Spleen (tissue), 11 donors: ENCODE measurements around the gene TMEM131. TPM values are rescaled to one million over a fixed set of nuclear protein-coding genes. Genes with fewer than 3 reads are reported as not detected.
A peak's percentile ranks its signal among the peaks of the same experiment; 100 is the strongest.

Experiments
- DNase-seq: peaks from one replicate; pipeline ENCODE4 v3.0.0-alpha.2; 2020
- H3K27ac ChIP-seq, 8 donors: fragments of 200-600 bp; sonication (generic) in 7 of 8; 1 replicate in 4 of 8; 2 replicates in 4 of 8; pipeline versions ENCODE4 v1.5.0 to v1.8.0; 2016 to 2021; ENCODE audit warnings: inconsistent platforms in 4 of 8, mild to moderate bottlenecking in 4 of 8, moderate library complexity in 1 of 8
- H3K27me3 ChIP-seq, 7 donors: fragments of 200-600 bp; sonication (generic) in 6 of 7; replicated peaks in 1 of 7; 1 replicate in 4 of 7; 2 replicates in 3 of 7; pipeline versions ENCODE4 v1.5.0 to v1.8.0; 2016 to 2021; ENCODE audit warnings: inconsistent platforms in 3 of 7, mild to moderate bottlenecking in 1 of 7
- H3K36me3 ChIP-seq, 6 donors: fragments of 200-600 bp; sonication (generic) in 5 of 6; 1 replicate in 4 of 6; 2 replicates in 2 of 6; pipeline versions ENCODE4 v1.5.0 to v1.8.0; 2016 to 2021; ENCODE audit warnings: inconsistent platforms in 2 of 6
- H3K4me1 ChIP-seq, 6 donors: fragments of 200-600 bp; sonication (generic) in 5 of 6; 1 replicate in 3 of 6; 2 replicates in 3 of 6; pipeline versions ENCODE4 v1.5.0 to v1.8.0; 2016 to 2021; ENCODE audit warnings: inconsistent platforms in 3 of 6
- H3K4me3 ChIP-seq, 8 donors: fragments of 200-600 bp; sonication (generic) in 7 of 8; 1 replicate in 4 of 8; 2 replicates in 4 of 8; pipeline versions ENCODE4 v1.5.0 to v1.8.0; 2016 to 2021; ENCODE audit warnings: inconsistent platforms in 4 of 8, mild to moderate bottlenecking in 4 of 8, moderate library complexity in 2 of 8
- H3K9me3 ChIP-seq, 8 donors: fragments of 200-600 bp; sonication (generic) in 7 of 8; 1 replicate in 4 of 8; 2 replicates in 4 of 8; pipeline versions ENCODE4 v1.5.0 to v1.8.0; 2016 to 2021; ENCODE audit warnings: inconsistent platforms in 4 of 8
- CTCF ChIP-seq, 11 experiments: fragments of 200-600 bp in 7 of 11; fragments of 450-650 bp in 4 of 11; sonication (generic) in 4 of 11; IDR thresholded peaks in 8 of 11; conservative IDR thresholded peaks in 3 of 11; 1 replicate in 7 of 11; 2 replicates in 4 of 11; pipeline versions ENCODE4 v1.4.0 to v1.8.0; 2016 to 2021; ENCODE audit warnings: antibody characterized with exemption in 11 of 11, inconsistent platforms in 4 of 11, mild to moderate bottlenecking in 1 of 11
- POLR2A ChIP-seq, 3 donors: fragments of 450-650 bp; IDR thresholded peaks; one replicate each; pipeline ENCODE4 v1.5.1; 2017; ENCODE audit warnings: antibody characterized with exemption in 3 of 3, mild to moderate bottlenecking in 1 of 3
- POLR2AphosphoS5 ChIP-seq, 3 donors: sonication (generic); formaldehyde crosslinking; IDR thresholded peaks; one replicate each; pipeline ENCODE4 v1.5.1; 2017; ENCODE audit warnings: antibody characterized with exemption in 3 of 3
- WGBS, 5 donors: extraction: QIAGEN DNeasy Blood & Tissue Kit in 3 of 5; methylation state at CpG; one replicate each; pipeline versions ENCODE4 v1.1.5 to v1.1.7; 2013 to 2018; 5-methylcytosine and 5-hydroxymethylcytosine counted together
- intact Hi-C: fragments of 100-400 bp; cut with DNase I; formaldehyde crosslinking; loops from one replicate; pipeline ENCODE4 v1.15.0; 2023; ENCODE audit warnings: low total_unique reads
- polyA plus RNA-seq, 3 donors: library from polyadenylated mRNA; stranded (reverse); fragments of 200-250 nt; gene quantifications; one replicate each; pipeline ENCODE4 v1.2.1, GENCODE V29; 2013
- total RNA-seq, 7 donors: library from RNA; depleted of rRNA in 3 of 7; stranded (reverse); fragments of >200 nt in 3 of 7; fragmentation: NEBNext Ultra II Directional in 4 of 7; extraction: Animal tissue kit (Norgen Biotek cat#: 25700) in 4 of 7; gene quantifications; one replicate each; pipeline versions ENCODE4 v1.1.0 to v1.2.1, GENCODE V29; 2016 to 2021
- donor health status: healthy with polysubstance abuse.
- donor health status: DM: no; HTN: no; CAD: no; lungs with moderate emphysema.
- donor health status: DM: no; HTN: no; CAD: no.
- donor health status: Bipolar disorder and iron deficiency.
- donor health status: healthy.
- donor health status: DM: no; HTN: no; CAD: no.
- donor health status: DM: yes; HTN: yes; CAD: no.

The TMEM131 gene
- total and polyA plus RNA-seq, 10 donors = 9.2 to 74.0 (median 61.6) TPM

- H3K36me3 ChIP-seq = peaks cover 0 to 33% (median 6%) of the 10 kb centered on the region in 6 donors
- DNase-seq = peak; percentile 66
- peaks cover 0 to 68% (median 22%) of the 10 kb centered on the region in 6 donors for H3K4me1 ChIP-seq
- peak overlapping the region in 3 of 8 donors; percentile 48 to 76 (median 62) for H3K27ac ChIP-seq
- TF ChIP-seq POLR2A (IDR thresholded peaks at IDR 0.05) (no peak), POLR2AphosphoS5 (IDR thresholded peaks at IDR 0.05) (peak in 1 of 3 donors; percentile 41), CTCF (IDR thresholded peaks at IDR 0.05 in 8 of 11, conservative IDR thresholded peaks at IDR 0.05 in 3 of 11) (no peak)
- no peaks in the 10 kb centered on the region for H3K27me3 ChIP-seq
- H3K4me3 ChIP-seq = no peak overlapping the region
- intact Hi-C loops = no loop called here
- no peaks in the 10 kb centered on the region for H3K9me3 ChIP-seq
- WGBS, 5 donors = 46 to 60% (median 51%) methylated on average over 4 of the region's 4 CpGs
Observed at GRCh38 chr2:97742381-97742847, 253.3 kb downstream of the TMEM131 start.

GRCh38 chr2:97741686-97742085 is 254.1 kb downstream of the TMEM131 start:
- Histone ChIP-seq H3K36me3 (peaks cover 0 to 40% (median 6%) of the 10 kb centered on the region in 6 donors), H3K27me3 (no peaks in the 10 kb centered on the region), H3K9me3 (no peaks in the 10 kb centered on the region), H3K4me1 (peaks cover 0 to 61% (median 22%) of the 10 kb centered on the region in 6 donors), H3K27ac (peak overlapping the region in 3 of 8 donors; percentile 48 to 76 (median 62)), H3K4me3 (no peak overlapping the region)
- no peak for DNase-seq
- TF ChIP-seq POLR2A (IDR thresholded peaks at IDR 0.05) (no peak), POLR2AphosphoS5 (IDR thresholded peaks at IDR 0.05) (no peak), CTCF (IDR thresholded peaks at IDR 0.05 in 8 of 11, conservative IDR thresholded peaks at IDR 0.05 in 3 of 11) (no peak)
- intact Hi-C loops = no loop called here
- 75 to 90% (median 82%) methylated on average over 4 of the region's 4 CpGs for WGBS, 5 donors

GRCh38 chr2:97741251-97741650 is 254.5 kb downstream of the TMEM131 start:
- Histone ChIP-seq H3K36me3 (peaks cover 0 to 44% (median 6%) of the 10 kb centered on the region in 6 donors), H3K9me3 (no peaks in the 10 kb centered on the region), H3K4me1 (peaks cover 0 to 57% (median 22%) of the 10 kb centered on the region in 6 donors), H3K4me3 (no peak overlapping the region), H3K27ac (peak overlapping the region in 2 of 8 donors; percentile 48 to 76), H3K27me3 (no peaks in the 10 kb centered on the region)
- 91 to 94% (median 91%) methylated on average over 20 of the region's 20 CpGs for WGBS, 5 donors
- TF ChIP-seq POLR2AphosphoS5 (IDR thresholded peaks at IDR 0.05) (no peak), POLR2A (IDR thresholded peaks at IDR 0.05) (no peak), CTCF (IDR thresholded peaks at IDR 0.05 in 8 of 11, conservative IDR thresholded peaks at IDR 0.05 in 3 of 11) (no peak)
- intact Hi-C loops = no loop called here
- DNase-seq = peak; percentile 71

- H3K4me1 ChIP-seq = peaks cover 0 to 51% (median 22%) of the 10 kb centered on the region in 6 donors
- TF ChIP-seq POLR2A (IDR thresholded peaks at IDR 0.05) (no peak), CTCF (IDR thresholded peaks at IDR 0.05 in 8 of 11, conservative IDR thresholded peaks at IDR 0.05 in 3 of 11) (peak; percentile 45 to 82 (median 65)), POLR2AphosphoS5 (IDR thresholded peaks at IDR 0.05) (peak in 2 of 3 donors; percentile 5 to 7)
- intact Hi-C loops = no loop called here
Observed at GRCh38 chr2:97740590-97741182, 255.1 kb downstream of the TMEM131 start.

More at GRCh38 chr2:97740590-97741182, 255.1 kb downstream of the TMEM131 start:
- no peak overlapping the region for H3K4me3 ChIP-seq
- H3K36me3 ChIP-seq = peaks cover 0 to 48% (median 6%) of the 10 kb centered on the region in 6 donors
- WGBS, 5 donors = 37 to 42% (median 39%) methylated on average over 19 of the region's 19 CpGs
- no peak overlapping the region for H3K27ac ChIP-seq
- H3K9me3 ChIP-seq = no peaks in the 10 kb centered on the region
- H3K27me3 ChIP-seq = no peaks in the 10 kb centered on the region
- peak; percentile 84 for DNase-seq
